ENCODE data around the gene D2HGDH. TPM values are rescaled to one million over a fixed set of nuclear protein-coding genes. Genes with fewer than 3 reads are reported as not detected.
A peak's percentile ranks its signal among the peaks of the same experiment; 100 is the strongest.

Gene D2HGDH
- total and polyA plus RNA-seq, 2 of the 13 experiments (the other 11 are each of a cell fraction or from before 2014, with no cell fraction given): 19.2 to 20.3 TPM

- TF ChIP-seq TEF (CRISPR knock-in tag; IDR thresholded peaks at IDR 0.05): no peak
- TF ChIP-seq NR1H2 (CRISPR knock-in tag; IDR thresholded peaks at IDR 0.05; ENCODE audit: borderline replicate concordance, low read depth): no peak
- TF ChIP-seq BCLAF1 (IDR thresholded peaks at IDR 0.05): no peak
- peak; percentile 80 for TF ChIP-seq RXRA (CRISPR knock-in tag; IDR thresholded peaks at IDR 0.05)
- TF ChIP-seq ZNF691 (CRISPR knock-in tag; IDR thresholded peaks at IDR 0.05; ENCODE audit: borderline replicate concordance, low read depth): peak; percentile 32; the same call in 1 of the 2 replicates
- TF ChIP-seq DBP (CRISPR knock-in tag; IDR thresholded peaks at IDR 0.05; ENCODE audit: not compliant biosample characterization): no peak
- peak; percentile 93 to 97 for TF ChIP-seq HMGXB4 (CRISPR knock-in tag; IDR thresholded peaks at IDR 0.05; ENCODE audit: borderline replicate concordance in 1 of 2, low read depth in 1 of 2)
- TF ChIP-seq ATAD3A (CRISPR knock-in tag; IDR thresholded peaks at IDR 0.05): no peak
- 0 out of 2 replicates have a peak, but pooled peaks have one; percentile 61 for TF ChIP-seq CHCHD3 (CRISPR knock-in tag; IDR thresholded peaks at IDR 0.05)
- peak; percentile 8; the same call in 1 of the 2 replicates for TF ChIP-seq E2F1 (CRISPR knock-in tag; IDR thresholded peaks at IDR 0.05)
- TF ChIP-seq TCF7 (IDR thresholded peaks at IDR 0.05; ENCODE audit: low read depth): no peak
- TF ChIP-seq SRSF4 (IDR thresholded peaks at IDR 0.05; ENCODE audit: low read depth, low read length, poor library complexity, severe bottlenecking): no peak
- TF ChIP-seq RXRB (CRISPR knock-in tag; IDR thresholded peaks at IDR 0.05; ENCODE audit: borderline replicate concordance): 0 out of 2 replicates have a peak, but pooled peaks have one; percentile 21
- peak; percentile 86 for TF ChIP-seq KDM2A (CRISPR knock-in tag; IDR thresholded peaks at IDR 0.05; ENCODE audit: borderline replicate concordance, low read depth)
- peak; percentile 77; the same call in 1 of the 2 replicates for TF ChIP-seq ZNF788 (CRISPR knock-in tag; IDR thresholded peaks at IDR 0.05; ENCODE audit: borderline replicate concordance)
- TF ChIP-seq RELA (CRISPR knock-in tag; IDR thresholded peaks at IDR 0.05): peak; percentile 79
- TF ChIP-seq ZFP1 (CRISPR knock-in tag; IDR thresholded peaks at IDR 0.05): 0 out of 2 replicates have a peak, but pooled peaks have one; percentile 34
- 0 out of 2 replicates have a peak, but pooled peaks have one; percentile 54 for TF ChIP-seq ZNF564 (CRISPR knock-in tag; IDR thresholded peaks at IDR 0.05)
- TF ChIP-seq ZNF205 (CRISPR knock-in tag; IDR thresholded peaks at IDR 0.05): peak; percentile 70; the same call in 1 of the 2 replicates
- TF ChIP-seq ZNF891 (CRISPR knock-in tag; IDR thresholded peaks at IDR 0.05): peak; percentile 28; the same call in 1 of the 2 replicates
These were observed 32.0 kb upstream of the D2HGDH start (continued) for GRCh38 chr2:241702155-241703031.

Measured in HepG2 (cell line).